ENCODE data around the gene IL10.

Gene IL10

GRCh38 chr1:206772243-206772937, at the start of gene IL10:
TSS of gene IL10 (minus strand) at chr1:206772494. CDS start at chr1:206772435, 59 bp downstream.
- DNase-seq, result no peak

DNA sequence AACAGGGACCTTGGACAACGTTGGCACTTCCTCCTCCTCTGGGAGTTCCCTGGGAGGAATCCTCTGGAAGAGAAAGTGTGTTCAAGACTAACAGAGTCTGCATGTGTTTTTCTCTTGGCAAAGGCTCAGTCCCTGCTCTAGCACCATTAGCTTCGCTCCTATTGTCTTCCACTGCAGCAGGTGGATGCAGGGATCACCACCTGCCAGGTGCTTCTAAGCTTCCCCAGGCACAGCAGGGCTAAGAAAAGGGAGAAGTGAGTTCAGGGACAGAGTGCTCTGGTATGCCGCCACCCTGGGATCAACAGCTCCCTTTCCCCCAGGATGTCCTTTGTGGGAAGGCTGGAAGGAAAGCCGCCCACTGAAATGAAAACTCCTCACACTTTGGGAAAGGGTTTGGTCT, 49.2 kb upstream of the IL10 start:
- no peak for DNase-seq

DNA sequence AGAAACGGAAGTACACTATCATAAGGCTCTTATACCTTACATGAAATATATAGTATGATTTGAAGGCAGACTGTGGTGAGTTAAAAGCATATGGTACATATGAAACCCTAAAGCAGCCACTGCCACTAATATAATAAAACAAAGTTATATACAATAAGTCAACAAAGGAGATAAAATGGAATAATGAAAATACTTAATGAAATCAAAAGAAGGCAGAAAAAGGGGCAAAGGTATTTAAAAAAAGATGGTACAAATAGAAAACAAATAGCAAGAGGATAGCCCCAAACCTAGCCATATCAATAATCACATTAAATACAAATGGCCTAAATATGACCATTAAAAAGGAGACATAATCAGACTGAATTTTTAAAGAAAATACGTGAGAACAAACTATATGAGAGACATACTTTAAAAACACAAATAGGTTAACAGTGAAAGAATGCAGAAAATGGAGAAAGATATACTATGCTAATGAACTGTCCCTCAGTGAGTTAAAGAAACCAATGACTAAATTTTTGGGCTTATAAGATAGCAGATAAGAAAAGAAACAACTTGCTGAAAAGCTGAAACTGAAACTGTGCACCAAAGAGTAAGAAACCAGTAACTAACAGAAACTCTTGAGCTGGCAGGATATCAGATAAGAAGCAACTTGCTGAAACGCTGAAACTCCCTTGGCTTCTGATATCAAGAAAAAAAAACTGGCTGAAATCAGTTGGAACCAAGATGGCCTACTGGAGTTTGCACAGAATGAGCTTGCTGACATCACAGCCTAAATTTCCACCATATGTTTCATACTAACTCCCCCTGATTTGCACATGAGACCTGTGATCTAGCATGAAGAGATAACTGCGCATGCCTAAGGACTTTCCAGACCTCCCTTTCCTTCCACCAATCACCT, 44.3 kb upstream of the IL10 start:
- DNase-seq, result no peak

GRCh38 chr1:206814716-206815341, 42.5 kb upstream of the IL10 start:
- no peak for DNase-seq

GRCh38 chr1:206812471-206812870, 40.2 kb upstream of the IL10 start:
- no peak for DNase-seq

DNA sequence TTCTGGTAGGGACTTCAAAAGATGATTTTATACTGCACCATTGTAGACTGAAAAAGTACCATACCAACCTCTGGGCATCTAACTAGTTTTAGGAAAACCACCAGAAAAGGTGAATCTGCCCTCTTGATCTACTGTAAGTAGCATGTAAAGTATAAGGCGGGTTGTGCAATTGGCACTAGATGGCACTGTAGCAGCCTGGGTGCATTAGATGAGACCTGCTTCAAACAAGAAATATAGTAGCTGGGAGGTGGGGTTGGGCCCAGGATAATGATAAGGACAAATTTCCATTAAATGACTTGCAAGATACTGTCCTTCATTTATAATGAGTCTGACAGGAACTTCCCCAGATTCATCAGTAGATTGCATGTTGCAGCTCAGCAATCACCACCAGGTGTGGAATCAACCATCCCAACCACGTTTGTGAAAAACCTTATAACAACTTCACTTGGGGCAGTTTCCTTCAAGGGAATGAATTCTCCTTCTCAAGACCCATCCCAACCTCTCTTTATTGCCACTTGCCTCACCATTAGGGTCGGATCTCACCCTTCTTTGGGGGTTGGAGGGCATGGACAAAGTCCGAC, 37.3 kb upstream of the IL10 start:
- peak in 1 of 2 experiments; percentile 34 for DNase-seq

DNA sequence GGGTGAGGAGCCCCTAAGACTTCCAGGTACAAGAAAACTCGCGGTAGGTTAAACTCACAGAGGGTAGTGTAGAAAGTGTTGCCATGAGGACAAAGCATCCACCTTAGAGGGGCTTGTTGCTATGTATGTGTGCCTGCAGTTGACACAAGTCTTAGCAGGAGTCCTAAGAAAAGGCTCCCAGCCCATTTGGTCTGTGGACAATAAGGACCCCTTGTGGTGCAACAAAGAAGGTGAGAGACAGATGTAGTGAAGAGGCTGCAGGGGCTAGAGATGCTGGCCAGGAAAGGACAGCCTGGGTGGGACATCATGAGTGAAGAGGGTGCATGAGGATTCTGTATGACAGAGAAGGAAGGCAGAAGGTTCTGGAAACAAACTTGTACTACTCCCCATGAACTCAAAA, 36.3 kb upstream of the IL10 start:
- peak; percentile 11 to 30 for DNase-seq

- DNase-seq, result no peak
Measured at GRCh38 chr1:206805357-206805756, 33.1 kb upstream of the IL10 start.

GRCh38 chr1:206804156-206804737, 32.0 kb upstream of the IL10 start:
- DNase-seq, result no peak

DNA sequence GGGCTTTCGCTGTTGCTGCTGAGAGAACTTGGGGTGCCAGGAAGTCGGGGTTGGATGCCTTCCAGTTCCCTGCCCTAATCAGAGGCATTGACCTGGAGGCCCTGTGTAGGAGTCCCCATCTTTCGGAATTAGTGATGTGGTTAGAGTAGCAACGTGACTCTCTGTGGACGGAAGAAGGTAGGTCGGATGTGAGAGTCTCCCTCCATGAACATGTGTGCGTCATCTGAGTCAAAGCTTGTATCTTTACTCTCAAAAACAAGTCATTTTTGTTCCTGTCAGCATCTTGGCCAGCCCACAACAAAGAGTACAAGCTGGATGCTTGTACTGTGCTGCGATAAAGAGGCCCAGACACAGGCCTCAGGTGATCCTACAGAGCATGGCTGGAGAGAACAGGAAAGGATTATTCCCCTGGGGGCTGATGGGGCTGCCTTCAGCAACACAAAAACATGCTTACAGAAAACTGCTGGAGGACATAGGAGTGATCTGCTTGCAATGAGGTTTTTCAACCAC, 31.0 kb upstream of the IL10 start:
- DNase-seq, result no peak

- no peak for DNase-seq
Measured at GRCh38 chr1:206802401-206802800, 30.1 kb upstream of the IL10 start.

GRCh38 chr1:206801467-206801866, 29.2 kb upstream of the IL10 start:
- no peak for DNase-seq

DNA sequence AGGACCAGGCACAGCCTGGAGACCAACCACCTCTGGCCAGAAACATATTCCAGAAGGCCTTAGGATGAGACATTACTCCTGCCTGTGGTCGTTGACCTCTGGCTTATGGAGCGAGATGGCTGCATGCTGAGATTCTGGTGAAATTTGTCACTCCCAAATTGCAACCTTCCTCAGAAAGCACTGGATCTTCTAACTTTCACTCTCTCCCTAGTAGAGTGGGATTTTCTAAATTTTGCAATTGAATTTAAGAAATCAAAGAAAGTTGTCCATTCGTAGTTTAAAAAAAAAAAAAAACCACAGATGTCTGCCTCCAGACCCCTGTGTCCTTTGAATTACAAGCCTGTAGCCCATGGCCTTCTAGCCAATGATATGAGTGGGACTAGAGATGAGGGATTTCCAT, 28.6 kb upstream of the IL10 start:
- no peak for DNase-seq

GRCh38 chr1:206800411-206800810, 28.1 kb upstream of the IL10 start:
- no peak for DNase-seq

GRCh38 chr1:206799311-206799710, 27.0 kb upstream of the IL10 start:
- no peak for DNase-seq

DNA sequence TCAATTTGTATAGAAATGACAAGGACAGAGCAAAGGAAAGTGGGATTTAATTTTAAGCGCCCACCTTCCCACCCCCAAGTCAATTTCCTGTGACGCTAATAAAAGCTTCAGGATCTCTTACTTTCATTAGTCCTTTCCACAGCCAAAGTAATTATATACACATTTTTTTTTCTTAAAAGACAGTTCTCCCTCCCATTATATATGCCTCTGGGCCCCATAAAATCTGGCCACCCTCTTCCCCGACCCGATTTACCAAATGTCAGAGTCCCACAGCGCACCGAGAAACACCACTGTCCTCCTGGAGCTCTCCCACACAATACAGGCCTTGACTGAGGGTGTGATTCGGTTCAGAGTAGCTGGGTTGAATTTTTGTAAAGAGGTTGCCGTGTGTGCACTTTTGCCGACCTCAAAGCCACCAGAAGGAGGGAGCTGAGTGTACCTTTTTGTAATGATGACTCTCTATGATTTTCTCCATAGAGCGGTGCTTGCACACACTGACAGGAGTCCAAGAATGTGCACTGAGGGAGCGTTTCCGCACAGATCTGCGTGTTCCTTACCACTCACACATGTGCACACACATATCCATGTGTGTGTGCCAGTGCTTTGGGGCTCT, 26.2 kb upstream of the IL10 start:
- no peak for DNase-seq

- peak in 1 of 2 experiments; percentile 11 for DNase-seq
Measured at GRCh38 chr1:206797534-206798383, 25.5 kb upstream of the IL10 start.

GRCh38 chr1:206796981-206797402, 24.7 kb upstream of the IL10 start:
- no peak for DNase-seq

DNA sequence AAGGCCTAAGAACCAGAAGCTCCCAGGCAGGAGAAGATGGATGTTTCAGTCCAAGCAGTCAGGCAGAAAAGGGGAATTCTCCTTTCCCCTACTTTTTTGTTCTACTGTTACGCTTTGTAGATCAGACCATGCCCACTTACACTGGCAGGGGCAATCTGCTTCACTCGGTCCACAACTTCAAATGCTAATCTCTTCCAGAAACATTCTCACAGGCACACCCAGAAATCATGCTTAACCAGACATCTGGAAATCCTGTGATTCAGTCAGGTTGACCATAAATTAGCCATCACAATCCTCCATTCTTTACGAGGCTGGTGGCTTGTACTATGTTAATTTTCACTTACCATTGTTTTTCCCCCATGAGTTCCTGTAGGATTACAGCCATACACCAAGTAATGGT, 23.8 kb upstream of the IL10 start:
- DNase-seq, result no peak

DNA sequence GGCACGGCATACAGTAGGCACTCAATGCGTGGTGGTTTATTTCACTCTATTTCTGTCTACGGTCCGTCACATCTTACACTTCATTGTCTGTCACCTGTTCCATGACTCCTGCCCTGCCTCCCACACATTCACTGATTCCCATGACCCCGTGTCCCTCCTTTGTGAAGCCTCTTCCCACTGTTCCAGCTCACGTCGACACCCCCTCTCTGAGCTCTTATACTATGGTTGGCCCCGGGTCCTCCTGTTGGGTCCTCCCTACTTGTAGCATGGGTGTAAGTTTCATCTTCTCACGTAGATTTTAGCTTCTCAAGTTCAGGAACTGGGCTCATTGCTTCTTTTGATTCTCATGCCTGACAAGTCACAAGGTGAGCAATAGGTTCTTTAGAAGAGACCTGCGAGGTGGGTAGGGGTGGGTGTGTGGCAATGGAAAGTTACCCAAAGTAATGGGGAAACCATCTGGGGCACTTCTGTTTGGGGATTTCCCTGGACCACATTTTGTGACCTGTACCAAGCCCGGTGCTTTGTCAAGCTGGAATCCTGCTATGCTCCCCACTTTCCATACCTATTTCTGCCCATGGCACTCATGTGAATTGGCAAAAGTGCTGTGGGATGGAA, 22.1 kb upstream of the IL10 start:
- DNase-seq, result no peak

GRCh38 chr1:206793620-206794019, 21.3 kb upstream of the IL10 start:
- DNase-seq, result no peak

All from NCI-H524 (cell line).